Measurements from ENCODE around the gene UBASH3A. TPM values are rescaled to one million over a fixed set of nuclear protein-coding genes. Genes with fewer than 3 reads are reported as not detected.

Gene UBASH3A
- total RNA-seq, 1 donor, result not detected

DNA sequence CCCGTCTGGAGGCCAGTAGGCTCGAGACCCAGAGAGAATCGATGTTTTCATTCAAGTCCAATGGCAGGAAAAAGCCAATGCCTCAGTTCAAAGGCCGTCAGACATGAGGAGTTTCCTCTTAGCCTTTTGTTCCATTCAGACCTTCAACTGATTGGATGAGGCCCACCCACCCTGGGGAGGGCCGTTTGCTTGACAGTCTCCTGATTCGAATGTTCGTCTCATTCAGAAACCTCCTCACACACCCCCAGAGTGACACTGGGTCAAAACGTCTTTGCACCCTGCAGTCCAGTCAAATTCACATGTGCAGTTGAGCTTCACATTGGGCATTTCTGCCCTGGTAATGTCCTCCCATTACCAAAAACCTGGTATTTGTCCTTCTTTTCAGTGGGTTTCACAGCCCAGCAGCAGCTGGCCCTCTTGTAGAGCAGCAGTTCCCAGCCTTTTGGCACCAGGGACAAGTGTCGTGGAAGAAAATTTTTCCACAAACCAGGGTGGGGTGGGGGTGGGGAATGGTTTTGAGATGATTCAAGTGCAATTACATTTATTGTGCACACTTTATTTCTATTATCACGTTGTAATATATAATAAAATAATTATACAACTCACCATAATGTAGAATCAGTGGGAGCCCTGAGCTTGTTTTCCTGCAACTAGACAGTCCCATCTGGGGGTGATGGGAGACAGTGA lies 52.2 kb downstream of the UBASH3A start:
- TF ChIP-seq, protein P1, sequence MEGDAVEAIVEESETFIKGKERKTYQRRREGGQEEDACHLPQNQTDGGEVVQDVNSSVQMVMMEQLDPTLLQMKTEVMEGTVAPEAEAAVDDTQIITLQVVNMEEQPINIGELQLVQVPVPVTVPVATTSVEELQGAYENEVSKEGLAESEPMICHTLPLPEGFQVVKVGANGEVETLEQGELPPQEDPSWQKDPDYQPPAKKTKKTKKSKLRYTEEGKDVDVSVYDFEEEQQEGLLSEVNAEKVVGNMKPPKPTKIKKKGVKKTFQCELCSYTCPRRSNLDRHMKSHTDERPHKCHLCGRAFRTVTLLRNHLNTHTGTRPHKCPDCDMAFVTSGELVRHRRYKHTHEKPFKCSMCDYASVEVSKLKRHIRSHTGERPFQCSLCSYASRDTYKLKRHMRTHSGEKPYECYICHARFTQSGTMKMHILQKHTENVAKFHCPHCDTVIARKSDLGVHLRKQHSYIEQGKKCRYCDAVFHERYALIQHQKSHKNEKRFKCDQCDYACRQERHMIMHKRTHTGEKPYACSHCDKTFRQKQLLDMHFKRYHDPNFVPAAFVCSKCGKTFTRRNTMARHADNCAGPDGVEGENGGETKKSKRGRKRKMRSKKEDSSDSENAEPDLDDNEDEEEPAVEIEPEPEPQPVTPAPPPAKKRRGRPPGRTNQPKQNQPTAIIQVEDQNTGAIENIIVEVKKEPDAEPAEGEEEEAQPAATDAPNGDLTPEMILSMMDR (IDR thresholded peaks at IDR 0.05; ENCODE audit: insufficient read depth, low read depth, low read length), result no peak
- DNase-seq (ENCODE audit: low read depth), result no peak
- H3K4me3 ChIP-seq (ENCODE audit: low read depth, low read length), result no peak overlapping the region

- DNase-seq (ENCODE audit: low read depth), result no peak
- TF ChIP-seq, protein P1 (IDR thresholded peaks at IDR 0.05; ENCODE audit: insufficient read depth, low read depth, low read length), result no peak
- no peak overlapping the region for H3K4me3 ChIP-seq (ENCODE audit: low read depth, low read length)
Measured at GRCh38 chr21:42456457-42456856, 52.8 kb downstream of the UBASH3A start.

DNA sequence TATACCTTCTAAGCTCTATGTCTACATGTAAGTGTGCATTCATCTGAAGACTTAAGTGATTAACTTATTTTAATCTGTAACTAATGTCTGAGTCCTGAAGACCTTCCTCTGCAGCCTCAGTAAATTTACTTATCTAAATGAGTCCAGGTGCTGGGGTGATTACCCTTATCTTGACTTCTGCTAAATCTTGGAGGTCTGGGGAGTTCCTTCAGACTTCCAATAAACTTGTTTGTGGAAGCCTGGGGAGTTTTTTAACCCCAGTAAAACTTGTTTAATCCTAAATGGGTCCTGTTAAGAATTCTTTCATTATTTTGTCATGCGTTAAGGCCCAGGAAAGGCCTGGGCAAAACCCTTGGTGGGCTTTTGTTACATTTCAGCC lies 55.4 kb downstream of the UBASH3A start:
- no peak overlapping the region for H3K4me3 ChIP-seq (ENCODE audit: low read depth, low read length)
- no peak for DNase-seq (ENCODE audit: low read depth)
- TF ChIP-seq, protein P1 (IDR thresholded peaks at IDR 0.05; ENCODE audit: insufficient read depth, low read depth, low read length), result no peak

- TF ChIP-seq, protein P1 (IDR thresholded peaks at IDR 0.05; ENCODE audit: insufficient read depth, low read depth, low read length), result no peak
- no peak for DNase-seq (ENCODE audit: low read depth)
Measured at GRCh38 chr21:42459546-42460215, 56.0 kb downstream of the UBASH3A start.

GRCh38 chr21:42460391-42461184 lies 56.9 kb downstream of the UBASH3A start:
- H3K4me3 ChIP-seq (ENCODE audit: low read depth, low read length), result no peak overlapping the region
- TF ChIP-seq, protein P1 (IDR thresholded peaks at IDR 0.05; ENCODE audit: insufficient read depth, low read depth, low read length), result no peak
- no peak for DNase-seq (ENCODE audit: low read depth)

More at GRCh38 chr21:42459546-42460215, 56.0 kb downstream of the UBASH3A start:
- no peak overlapping the region for H3K4me3 ChIP-seq (ENCODE audit: low read depth, low read length)

DNA sequence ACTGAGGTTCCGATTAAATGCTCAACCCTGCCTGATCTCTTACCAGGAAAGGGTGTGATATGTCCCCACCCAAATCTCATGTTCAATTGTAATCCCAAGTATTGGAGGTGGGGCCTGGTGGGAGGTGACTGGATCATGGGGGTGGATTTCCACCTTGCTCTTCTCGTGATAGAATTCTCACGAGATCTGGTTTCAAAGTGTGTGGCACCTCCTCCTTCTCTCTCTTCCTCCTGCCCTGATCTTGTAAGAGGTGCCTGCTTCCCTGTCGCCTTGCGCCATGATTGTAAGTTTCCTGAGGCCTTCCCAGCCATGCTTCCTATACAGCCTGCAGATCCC lies 57.5 kb downstream of the UBASH3A start:
- no peak for DNase-seq (ENCODE audit: low read depth)

More for the DNA sequence above, 57.5 kb downstream of the UBASH3A start:
- TF ChIP-seq, protein P1 (IDR thresholded peaks at IDR 0.05; ENCODE audit: insufficient read depth, low read depth, low read length), result no peak
- no peak overlapping the region for H3K4me3 ChIP-seq (ENCODE audit: low read depth, low read length)

Measured in fibroblast of villous mesenchyme (primary cell).